HepG2 (cell line): Measurements from ENCODE around the gene SATB2. TPM values are rescaled to one million over a fixed set of nuclear protein-coding genes. Genes with fewer than 3 reads are reported as not detected.

ENCODE experiments used
- ATAC-seq: fragments of 200-7000 bp; cut with Tn5 transposase; 3 replicates; pipeline ENCODE4 v1.9.1; 2020; ENCODE audit warnings: mild to moderate bottlenecking, moderate library complexity
- BruUV-seq: library from RNA; stranded (reverse); fragments of 400-500 nt; replicated peaks from 2 replicates; lab custom pipeline; 2021; lab: Mats Ljungman, UMichigan
- CTCF ChIA-PET: fragments of 300-600 bp; formaldehyde crosslinking; extraction: SDS; loops from one replicate; lab custom pipeline; 2021; ENCODE audit warnings: low total read pairs, inconsistent platforms, low intra/inter-chr PET ratio; lab: Yijun Ruan, JAX
- POLR2A ChIA-PET: fragments of 350-600 bp; sonication (Branson Sonifier 250); formaldehyde crosslinking; loops from one replicate; lab custom pipeline; 2020; ENCODE audit warnings: antibody characterized with exemption, inconsistent platforms; lab: Yijun Ruan, JAX
- DNase-seq: peaks from one replicate; pipeline ENCODE4 v3.0.0-alpha.2; 2015; ENCODE audit warnings: low spot score
- FAIRE-seq: peaks from 3 replicates; lab custom pipeline; 2011; peaks lifted over from hg19 to GRCh38; lab: Jason Lieb, UNC
- H2AFZ ChIP-seq: one replicate; pipeline ENCODE4 v1.6.1; 2011; ENCODE audit warnings: low read length, inconsistent platforms
- H3K27ac ChIP-seq: fragments of 300-600 bp; 3 replicates; pipeline ENCODE4 v1.8.0; 2011; ENCODE audit warnings: mixed run types, mild to moderate bottlenecking, mixed read lengths, low read length, inconsistent platforms; ENCODE audit not compliant: insufficient read depth; ENCODE audit errors: extremely low read length
- H3K27me3 ChIP-seq, 2 experiments: fragments of 200-600 bp in 1 of 2; 2 replicates in 1 of 2; 3 replicates in 1 of 2; pipeline versions ENCODE4 v1.6.0 to v1.8.0; 2011; ENCODE audit warnings: low read length in 2 of 2, mild to moderate bottlenecking in 2 of 2, moderate library complexity in 2 of 2, inconsistent platforms in 1 of 2; ENCODE audit not compliant: insufficient read depth in 2 of 2, control insufficient read depth in 1 of 2
- H3K36me3 ChIP-seq, 2 experiments: fragments of 200-600 bp in 1 of 2; replicated peaks in 1 of 2; 2 replicates in 1 of 2; 3 replicates in 1 of 2; pipeline versions ENCODE4 v1.5.1 to v1.8.0; 2011; ENCODE audit warnings: low read length in 2 of 2, inconsistent platforms in 1 of 2; ENCODE audit not compliant: insufficient read depth in 2 of 2, control insufficient read depth in 1 of 2
- H3K4me1 ChIP-seq: 2 replicates; pipeline ENCODE4 v1.5.1; 2012; ENCODE audit warnings: low read length, inconsistent platforms; ENCODE audit not compliant: insufficient read depth
- H3K4me2 ChIP-seq: 2 replicates; pipeline ENCODE4 v1.6.0; 2011; ENCODE audit warnings: low read depth, low read length, inconsistent platforms
- H3K4me3 ChIP-seq, 3 experiments: fragments of 200-600 bp in 1 of 3; sonication (generic), shearing (Covaris generic) in 1 of 3; replicated peaks in 1 of 3; 2 replicates each; pipeline ENCODE4 v1.5.1; 2011 to 2016; ENCODE audit warnings: low read length in 3 of 3, inconsistent platforms in 2 of 3, low read depth in 2 of 3, mild to moderate bottlenecking in 2 of 3, control low read depth in 1 of 3, mixed read lengths in 1 of 3; ENCODE audit not compliant: insufficient read depth in 1 of 3
- H3K79me2 ChIP-seq: one replicate; pipeline ENCODE4 v1.6.1; 2011; ENCODE audit warnings: low read length, inconsistent platforms; ENCODE audit not compliant: insufficient read depth
- H3K9ac ChIP-seq: 2 replicates; pipeline ENCODE4 v1.6.0; 2011; ENCODE audit warnings: mild to moderate bottlenecking, low read depth, low read length, inconsistent platforms; ENCODE audit not compliant: insufficient read depth
- H3K9me3 ChIP-seq: 2 replicates; pipeline ENCODE4 v1.5.1; 2012; ENCODE audit warnings: mild to moderate bottlenecking, low read length
- H4K20me1 ChIP-seq: 2 replicates; pipeline ENCODE4 v1.6.0; 2011; ENCODE audit warnings: inconsistent platforms, mild to moderate bottlenecking, low read length, moderate library complexity; ENCODE audit not compliant: insufficient read depth
- HES4 ChIP-seq: sonication (generic); formaldehyde crosslinking; IDR thresholded peaks from 2 replicates; pipeline ENCODE4 v1.9.0; 2021; ENCODE audit warnings: mild to moderate bottlenecking, missing genetic modification reagents, borderline replicate concordance
- PAX8 ChIP-seq: sonication (generic); formaldehyde crosslinking; IDR thresholded peaks from 2 replicates; pipeline ENCODE4 v1.8.0; 2022; ENCODE audit warnings: mild to moderate bottlenecking, missing genetic modification reagents, borderline replicate concordance
- SP1 ChIP-seq, 2 experiments: fragments of 450-650 bp in 1 of 2; sonication (generic) in 1 of 2; formaldehyde crosslinking in 1 of 2; IDR thresholded peaks; 2 replicates each; pipeline versions ENCODE4 v1.4.0 to v1.6.1; 2016 to 2020; ENCODE audit warnings: missing genetic modification reagents in 1 of 2
- ZNF10 ChIP-seq: sonication (generic); formaldehyde crosslinking; IDR thresholded peaks from 2 replicates; pipeline ENCODE4 v1.4.0; 2020; ENCODE audit warnings: mild to moderate bottlenecking, low read depth, missing genetic modification reagents, borderline replicate concordance
- ZNF138 ChIP-seq: sonication (generic); formaldehyde crosslinking; IDR thresholded peaks from 2 replicates; pipeline ENCODE4 v1.5.0; 2020; ENCODE audit warnings: mild to moderate bottlenecking, low read depth, missing genetic modification reagents
- ZNF441 ChIP-seq: sonication (generic); formaldehyde crosslinking; IDR thresholded peaks from 2 replicates; pipeline ENCODE4 v1.7.0; 2021; ENCODE audit warnings: missing genetic modification reagents, borderline replicate concordance
- ZNF839 ChIP-seq: sonication (generic); formaldehyde crosslinking; IDR thresholded peaks from 2 replicates; pipeline ENCODE4 v1.4.0; 2020; ENCODE audit warnings: missing genetic modification reagents, mild to moderate bottlenecking, borderline replicate concordance
- WGBS: methylation state at CpG from one replicate; pipeline ENCODE4 v1.1.6; 2017; ENCODE audit warnings: low lambda C conversion rate; 5-methylcytosine and 5-hydroxymethylcytosine counted together
- in situ Hi-C: cut with HindIII; loops from 2 replicates; pipeline ENCODE4 v1.10.0; 2017; ENCODE audit warnings: low pct_unique_long_range_greater_than_20kb; ENCODE audit not compliant: extremely low pct_ligation_motif_present
- intact Hi-C: fragments of 100-400 bp; cut with micrococcal nuclease; formaldehyde crosslinking; loops from one replicate; pipeline ENCODE4 v1.10.0; 2022; ENCODE audit not compliant: unreplicated experiment
- polyA plus RNA-seq, 8 experiments: library from polyadenylated mRNA; depleted of rRNA in 3 of 8; stranded (reverse) in 7 of 8; unstranded in 1 of 8; fragments of >200 nt; fragmentation: Illumina TruSeq in 4 of 8; extraction: Trizol in 4 of 8; gene quantifications; 2 replicates each; pipeline versions ENCODE4 v1.2.1 to v1.2.3, GENCODE V29; 2011 to 2016; ENCODE audit warnings: low read depth in 4 of 8, missing spikeins in 1 of 8, mixed read lengths in 1 of 8; ENCODE audit not compliant: insufficient read depth in 1 of 8
- total RNA-seq, 5 experiments: library from RNA; depleted of rRNA; stranded (reverse); fragments of >200 nt; fragmentation: Illumina TruSeq; extraction: Trizol; gene quantifications; 2 replicates each; pipeline ENCODE4 v1.2.3, GENCODE V29; 2016; ENCODE audit warnings: low read depth in 1 of 5
- TF ChIP-seq, protein P1 (sequence below): sonication (generic); formaldehyde crosslinking; IDR thresholded peaks from 2 replicates; pipeline ENCODE4 v1.4.0; 2020; ENCODE audit warnings: missing genetic modification reagents, borderline replicate concordance
- TF ChIP-seq, protein P2 (sequence below): sonication (generic); formaldehyde crosslinking; IDR thresholded peaks from 2 replicates; pipeline ENCODE4 v1.8.1; 2023; ENCODE audit warnings: mild to moderate bottlenecking, missing genetic modification reagents
- TF ChIP-seq, protein P3 (sequence below): IDR thresholded peaks from 2 replicates; pipeline ENCODE4 v1.6.1; 2016; ENCODE audit warnings: low read depth, missing genetic modification reagents, missing compliant biosample characterization

SATB2 gene
- total and polyA plus RNA-seq, 2 of the 13 experiments (the other 11 are each of a cell fraction or from before 2014, with no cell fraction given) = 2.5 to 5.5 TPM

DNA sequence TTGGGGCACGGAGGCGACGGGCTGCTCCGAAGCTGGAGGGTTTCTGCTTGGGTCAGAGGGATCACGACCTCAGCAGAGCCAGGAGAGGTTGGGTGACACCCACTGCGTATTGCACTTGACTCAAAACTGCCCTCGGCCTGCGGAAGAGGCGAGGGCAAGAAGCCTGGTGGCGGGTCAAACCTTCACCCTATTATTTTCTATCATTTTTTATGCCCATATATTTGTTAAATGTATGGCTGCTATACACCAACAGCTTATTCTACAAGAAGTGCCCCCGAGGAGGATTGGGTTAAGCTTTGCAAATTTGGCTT is 12.6 kb upstream of the SATB2 start (continued):
- TF ChIP-seq PAX8 (CRISPR knock-in tag) (no peak), ZNF839 (no peak), HES4 (CRISPR knock-in tag) (no peak)
- TF ChIP-seq, protein P1, sequence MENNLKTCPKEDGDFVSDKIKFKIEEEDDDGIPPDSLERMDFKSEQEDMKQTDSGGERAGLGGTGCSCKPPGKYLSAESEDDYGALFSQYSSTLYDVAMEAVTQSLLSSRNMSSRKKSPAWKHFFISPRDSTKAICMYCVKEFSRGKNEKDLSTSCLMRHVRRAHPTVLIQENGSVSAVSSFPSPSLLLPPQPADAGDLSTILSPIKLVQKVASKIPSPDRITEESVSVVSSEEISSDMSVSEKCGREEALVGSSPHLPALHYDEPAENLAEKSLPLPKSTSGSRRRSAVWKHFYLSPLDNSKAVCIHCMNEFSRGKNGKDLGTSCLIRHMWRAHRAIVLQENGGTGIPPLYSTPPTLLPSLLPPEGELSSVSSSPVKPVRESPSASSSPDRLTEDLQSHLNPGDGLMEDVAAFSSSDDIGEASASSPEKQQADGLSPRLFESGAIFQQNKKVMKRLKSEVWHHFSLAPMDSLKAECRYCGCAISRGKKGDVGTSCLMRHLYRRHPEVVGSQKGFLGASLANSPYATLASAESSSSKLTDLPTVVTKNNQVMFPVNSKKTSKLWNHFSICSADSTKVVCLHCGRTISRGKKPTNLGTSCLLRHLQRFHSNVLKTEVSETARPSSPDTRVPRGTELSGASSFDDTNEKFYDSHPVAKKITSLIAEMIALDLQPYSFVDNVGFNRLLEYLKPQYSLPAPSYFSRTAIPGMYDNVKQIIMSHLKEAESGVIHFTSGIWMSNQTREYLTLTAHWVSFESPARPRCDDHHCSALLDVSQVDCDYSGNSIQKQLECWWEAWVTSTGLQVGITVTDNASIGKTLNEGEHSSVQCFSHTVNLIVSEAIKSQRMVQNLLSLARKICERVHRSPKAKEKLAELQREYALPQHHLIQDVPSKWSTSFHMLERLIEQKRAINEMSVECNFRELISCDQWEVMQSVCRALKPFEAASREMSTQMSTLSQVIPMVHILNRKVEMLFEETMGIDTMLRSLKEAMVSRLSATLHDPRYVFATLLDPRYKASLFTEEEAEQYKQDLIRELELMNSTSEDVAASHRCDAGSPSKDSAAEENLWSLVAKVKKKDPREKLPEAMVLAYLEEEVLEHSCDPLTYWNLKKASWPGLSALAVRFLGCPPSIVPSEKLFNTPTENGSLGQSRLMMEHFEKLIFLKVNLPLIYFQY (CRISPR knock-in tag) = no peak

DNA sequence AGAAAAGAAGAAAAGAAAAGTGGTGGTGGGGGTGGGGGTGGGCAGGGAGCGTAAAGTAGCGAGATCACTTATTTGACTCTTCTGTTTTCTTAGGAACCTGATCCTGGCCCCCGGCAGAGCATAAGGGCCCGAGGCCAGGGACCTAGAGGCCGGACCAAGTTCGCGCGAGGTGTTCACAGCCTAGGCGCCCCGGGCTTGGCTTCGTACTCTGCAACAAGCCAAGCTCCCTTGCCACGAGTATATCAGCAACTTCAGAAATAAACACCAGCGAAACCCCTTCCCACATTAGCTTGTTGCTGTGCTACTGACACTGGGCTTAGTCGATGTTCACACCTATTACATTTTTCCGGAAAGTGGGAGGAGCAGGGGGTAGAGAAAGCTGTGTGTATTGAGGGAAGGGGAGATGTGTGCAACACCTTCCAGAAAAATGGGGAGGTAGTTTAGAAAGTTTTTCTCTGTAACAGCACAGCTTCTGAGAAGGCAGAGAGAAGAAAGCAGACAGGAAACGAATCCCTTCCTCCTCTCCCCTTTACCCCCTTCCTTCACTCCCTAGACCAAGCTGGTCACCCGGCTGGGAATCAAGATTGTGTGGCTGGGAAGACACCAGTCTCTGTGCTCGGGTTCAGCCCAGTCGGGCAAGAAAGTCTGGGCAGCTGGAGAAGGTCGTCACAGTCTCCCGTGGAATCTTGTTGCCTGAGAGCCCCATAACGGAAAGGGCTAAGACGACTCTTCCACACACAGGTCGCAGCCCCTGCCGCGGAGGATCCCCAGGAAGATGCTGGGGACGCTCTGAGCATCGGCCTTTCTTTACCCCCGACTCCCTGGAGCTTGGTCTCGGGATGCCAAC is 12.0 kb upstream of the SATB2 start:
- no TSS peak for BruUV-seq
- intact Hi-C loops = no loop called here
- DNase-seq (no peak), FAIRE-seq (no peak), ATAC-seq (no peak)
- no peak overlapping the region for H3K27ac ChIP-seq
- no peaks in the 10 kb centered on the region for H3K9me3 ChIP-seq
- no peak overlapping the region for H2AFZ ChIP-seq
- POLR2A ChIA-PET = no interaction called here
- no peaks in the 10 kb centered on the region for H3K79me2 ChIP-seq
- in situ Hi-C loops = no loop called here
- 0 out of 2 replicates have a peak, but pooled peaks cover 12% of the 10 kb centered on the region for H3K4me1 ChIP-seq
- H4K20me1 ChIP-seq = peaks cover 3% of the 10 kb centered on the region; the same call in 1 of the 2 replicates
- no peak overlapping the region for H3K9ac ChIP-seq
- H3K4me2 ChIP-seq = no peak overlapping the region
- peaks cover 23 to 95% of the 10 kb centered on the region in 2 experiments for H3K27me3 ChIP-seq
- no peaks in the 10 kb centered on the region for H3K36me3 ChIP-seq
- WGBS = 36% methylated on average over 20 of the region's 30 CpGs
- CTCF ChIA-PET = no interaction called here
- H3K4me3 ChIP-seq = no peak overlapping the region
- no peak for TF ChIP-seq ZNF10 (CRISPR knock-in tag)
- TF ChIP-seq SP1 (IDR thresholded peaks at IDR 0.05) = no peak
- TF ChIP-seq SP1 (CRISPR knock-in tag; IDR thresholded peaks at IDR 0.05) = no peak
- TF ChIP-seq, protein P2, sequence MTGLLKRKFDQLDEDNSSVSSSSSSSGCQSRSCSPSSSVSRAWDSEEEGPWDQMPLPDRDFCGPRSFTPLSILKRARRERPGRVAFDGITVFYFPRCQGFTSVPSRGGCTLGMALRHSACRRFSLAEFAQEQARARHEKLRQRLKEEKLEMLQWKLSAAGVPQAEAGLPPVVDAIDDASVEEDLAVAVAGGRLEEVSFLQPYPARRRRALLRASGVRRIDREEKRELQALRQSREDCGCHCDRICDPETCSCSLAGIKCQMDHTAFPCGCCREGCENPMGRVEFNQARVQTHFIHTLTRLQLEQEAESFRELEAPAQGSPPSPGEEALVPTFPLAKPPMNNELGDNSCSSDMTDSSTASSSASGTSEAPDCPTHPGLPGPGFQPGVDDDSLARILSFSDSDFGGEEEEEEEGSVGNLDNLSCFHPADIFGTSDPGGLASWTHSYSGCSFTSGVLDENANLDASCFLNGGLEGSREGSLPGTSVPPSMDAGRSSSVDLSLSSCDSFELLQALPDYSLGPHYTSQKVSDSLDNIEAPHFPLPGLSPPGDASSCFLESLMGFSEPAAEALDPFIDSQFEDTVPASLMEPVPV (CRISPR knock-in tag) = no peak
- no peak for TF ChIP-seq ZNF441 (CRISPR knock-in tag)
- TF ChIP-seq, protein P3, sequence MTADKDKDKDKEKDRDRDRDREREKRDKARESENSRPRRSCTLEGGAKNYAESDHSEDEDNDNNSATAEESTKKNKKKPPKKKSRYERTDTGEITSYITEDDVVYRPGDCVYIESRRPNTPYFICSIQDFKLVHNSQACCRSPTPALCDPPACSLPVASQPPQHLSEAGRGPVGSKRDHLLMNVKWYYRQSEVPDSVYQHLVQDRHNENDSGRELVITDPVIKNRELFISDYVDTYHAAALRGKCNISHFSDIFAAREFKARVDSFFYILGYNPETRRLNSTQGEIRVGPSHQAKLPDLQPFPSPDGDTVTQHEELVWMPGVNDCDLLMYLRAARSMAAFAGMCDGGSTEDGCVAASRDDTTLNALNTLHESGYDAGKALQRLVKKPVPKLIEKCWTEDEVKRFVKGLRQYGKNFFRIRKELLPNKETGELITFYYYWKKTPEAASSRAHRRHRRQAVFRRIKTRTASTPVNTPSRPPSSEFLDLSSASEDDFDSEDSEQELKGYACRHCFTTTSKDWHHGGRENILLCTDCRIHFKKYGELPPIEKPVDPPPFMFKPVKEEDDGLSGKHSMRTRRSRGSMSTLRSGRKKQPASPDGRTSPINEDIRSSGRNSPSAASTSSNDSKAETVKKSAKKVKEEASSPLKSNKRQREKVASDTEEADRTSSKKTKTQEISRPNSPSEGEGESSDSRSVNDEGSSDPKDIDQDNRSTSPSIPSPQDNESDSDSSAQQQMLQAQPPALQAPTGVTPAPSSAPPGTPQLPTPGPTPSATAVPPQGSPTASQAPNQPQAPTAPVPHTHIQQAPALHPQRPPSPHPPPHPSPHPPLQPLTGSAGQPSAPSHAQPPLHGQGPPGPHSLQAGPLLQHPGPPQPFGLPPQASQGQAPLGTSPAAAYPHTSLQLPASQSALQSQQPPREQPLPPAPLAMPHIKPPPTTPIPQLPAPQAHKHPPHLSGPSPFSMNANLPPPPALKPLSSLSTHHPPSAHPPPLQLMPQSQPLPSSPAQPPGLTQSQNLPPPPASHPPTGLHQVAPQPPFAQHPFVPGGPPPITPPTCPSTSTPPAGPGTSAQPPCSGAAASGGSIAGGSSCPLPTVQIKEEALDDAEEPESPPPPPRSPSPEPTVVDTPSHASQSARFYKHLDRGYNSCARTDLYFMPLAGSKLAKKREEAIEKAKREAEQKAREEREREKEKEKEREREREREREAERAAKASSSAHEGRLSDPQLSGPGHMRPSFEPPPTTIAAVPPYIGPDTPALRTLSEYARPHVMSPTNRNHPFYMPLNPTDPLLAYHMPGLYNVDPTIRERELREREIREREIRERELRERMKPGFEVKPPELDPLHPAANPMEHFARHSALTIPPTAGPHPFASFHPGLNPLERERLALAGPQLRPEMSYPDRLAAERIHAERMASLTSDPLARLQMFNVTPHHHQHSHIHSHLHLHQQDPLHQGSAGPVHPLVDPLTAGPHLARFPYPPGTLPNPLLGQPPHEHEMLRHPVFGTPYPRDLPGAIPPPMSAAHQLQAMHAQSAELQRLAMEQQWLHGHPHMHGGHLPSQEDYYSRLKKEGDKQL (CRISPR knock-in tag) = no peak
- no peak for TF ChIP-seq ZNF138 (CRISPR knock-in tag)
